Measurements from ENCODE around the gene SENP1.
A peak's percentile ranks its signal among the peaks of the same experiment; 100 is the strongest.
"Not testable (repeated sequence)": the region's sequence is repeated elsewhere in the genome, so short reads cannot be mapped to it uniquely, and the experiment has no call there.

SENP1 gene

DNA sequence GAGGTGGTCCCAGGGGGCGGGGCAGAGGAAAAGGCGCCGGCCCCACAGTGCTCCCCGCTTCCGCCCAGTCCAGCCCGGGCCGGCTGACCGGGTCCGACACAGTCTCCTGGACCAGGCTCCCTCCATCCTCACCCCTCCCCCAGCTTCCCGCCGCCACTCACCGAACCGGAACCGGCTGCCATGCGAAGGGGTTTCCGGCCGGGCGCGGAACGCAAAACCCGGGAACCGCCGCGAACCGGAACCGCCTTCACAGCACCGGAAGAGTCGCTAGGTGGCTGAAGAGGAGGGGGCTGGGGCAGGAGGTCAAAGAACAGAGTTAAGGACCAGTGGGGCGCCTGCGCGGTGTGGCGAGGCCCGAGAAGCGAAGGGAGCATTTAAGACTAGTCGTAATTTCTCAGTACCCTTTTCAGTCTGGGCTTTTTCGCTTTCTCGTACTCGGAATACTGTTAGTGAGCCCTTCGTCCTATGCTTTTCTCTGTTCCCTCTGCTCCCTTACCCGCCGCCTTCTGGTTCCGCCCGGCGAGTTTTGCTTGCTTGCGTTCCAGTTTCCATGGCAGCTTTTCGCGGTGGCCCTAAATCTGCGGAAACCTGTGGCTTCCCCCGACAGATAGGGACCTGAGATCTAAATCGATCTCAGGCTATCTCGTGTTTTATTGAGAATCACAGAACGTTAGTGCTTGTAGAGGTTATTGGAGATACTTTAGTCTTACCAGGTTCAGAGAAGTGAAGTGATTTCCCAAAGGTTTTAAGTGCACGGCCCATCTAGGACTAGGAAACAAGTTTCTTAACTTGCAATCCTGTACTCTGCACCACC is at the start of gene SENP1:
Gene SENP1 (minus strand): TSS at position 213 of the 814 bp plus-strand sequence. CDS start 4,607 bp downstream, outside the sequence.
- peak; percentile 69 to 70 for DNase-seq (ENCODE audit: low read depth in 2 of 2)

DNA sequence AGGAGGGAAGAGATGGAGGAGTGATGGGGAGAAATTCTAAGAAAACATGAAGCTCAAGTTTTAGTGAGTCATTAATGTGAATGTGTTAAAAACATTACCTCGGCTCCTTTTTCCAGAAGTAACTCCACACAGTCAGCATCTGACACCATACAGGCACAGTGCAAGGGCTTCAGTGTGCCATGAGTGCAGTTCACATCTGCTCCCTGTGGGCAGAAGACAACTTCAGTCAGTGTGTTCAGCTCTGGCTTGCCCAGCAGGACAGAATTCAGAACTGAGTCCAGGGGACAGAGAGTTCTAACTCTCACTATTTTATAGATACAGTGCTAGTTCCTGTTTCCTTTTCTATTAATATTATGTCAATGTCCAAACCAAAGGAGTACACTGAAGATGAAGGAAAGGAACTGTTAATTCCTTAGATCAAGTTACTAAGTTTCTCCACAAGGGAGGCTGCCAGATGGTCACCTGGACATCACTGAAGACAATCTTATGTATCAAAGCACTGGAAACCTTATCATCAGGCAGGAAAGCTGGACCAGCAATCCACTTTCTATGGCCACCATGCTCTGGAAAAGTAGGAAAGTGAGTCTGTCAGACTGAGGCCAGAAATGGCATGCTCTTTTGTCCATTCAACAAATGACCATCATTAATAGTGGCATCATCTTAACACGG is 45.4 kb upstream of the SENP1 start:
- no peak for DNase-seq (ENCODE audit: low read depth in 2 of 2)

DNA sequence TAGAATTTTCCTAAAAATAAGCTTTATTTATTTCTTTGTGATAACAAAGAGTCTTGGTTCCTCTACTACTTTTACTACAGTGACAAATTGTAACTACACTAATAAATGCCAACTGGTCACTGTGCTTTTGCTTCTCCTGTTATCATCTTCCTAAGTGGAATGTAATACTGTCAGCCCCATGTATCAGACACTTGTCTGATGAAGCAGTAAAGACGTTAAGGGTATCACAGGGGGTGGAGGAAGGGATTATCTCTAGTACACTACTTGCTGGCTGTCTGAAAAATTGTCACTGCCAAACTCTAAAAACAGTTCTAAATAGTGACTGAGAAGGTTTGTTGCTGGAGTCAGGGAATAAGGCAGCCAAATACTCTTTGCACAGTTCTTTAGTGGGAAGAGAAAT is 40.1 kb upstream of the SENP1 start:
- DNase-seq (ENCODE audit: low read depth in 2 of 2) = no peak

DNA sequence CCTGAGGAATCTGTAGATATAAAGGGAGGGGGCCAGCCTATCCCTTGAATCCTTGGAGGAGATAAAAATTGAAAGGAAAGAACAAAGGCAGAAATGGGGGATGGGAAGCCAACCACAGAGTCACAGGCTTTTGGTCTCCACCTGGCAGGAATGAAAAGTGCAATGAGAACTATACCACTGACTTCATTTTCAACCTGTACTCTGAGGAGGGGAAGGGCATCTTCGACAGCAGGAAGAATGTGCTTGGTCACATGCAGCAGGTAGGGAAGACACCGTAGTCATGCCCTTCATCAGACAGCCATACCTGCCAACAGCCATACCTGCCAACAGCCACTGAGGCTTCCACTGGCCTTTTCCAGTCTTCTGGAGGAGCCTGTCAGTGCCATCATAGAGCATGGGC is 38.0 kb upstream of the SENP1 start:
- DNase-seq (ENCODE audit: low read depth in 2 of 2) = no peak

DNA sequence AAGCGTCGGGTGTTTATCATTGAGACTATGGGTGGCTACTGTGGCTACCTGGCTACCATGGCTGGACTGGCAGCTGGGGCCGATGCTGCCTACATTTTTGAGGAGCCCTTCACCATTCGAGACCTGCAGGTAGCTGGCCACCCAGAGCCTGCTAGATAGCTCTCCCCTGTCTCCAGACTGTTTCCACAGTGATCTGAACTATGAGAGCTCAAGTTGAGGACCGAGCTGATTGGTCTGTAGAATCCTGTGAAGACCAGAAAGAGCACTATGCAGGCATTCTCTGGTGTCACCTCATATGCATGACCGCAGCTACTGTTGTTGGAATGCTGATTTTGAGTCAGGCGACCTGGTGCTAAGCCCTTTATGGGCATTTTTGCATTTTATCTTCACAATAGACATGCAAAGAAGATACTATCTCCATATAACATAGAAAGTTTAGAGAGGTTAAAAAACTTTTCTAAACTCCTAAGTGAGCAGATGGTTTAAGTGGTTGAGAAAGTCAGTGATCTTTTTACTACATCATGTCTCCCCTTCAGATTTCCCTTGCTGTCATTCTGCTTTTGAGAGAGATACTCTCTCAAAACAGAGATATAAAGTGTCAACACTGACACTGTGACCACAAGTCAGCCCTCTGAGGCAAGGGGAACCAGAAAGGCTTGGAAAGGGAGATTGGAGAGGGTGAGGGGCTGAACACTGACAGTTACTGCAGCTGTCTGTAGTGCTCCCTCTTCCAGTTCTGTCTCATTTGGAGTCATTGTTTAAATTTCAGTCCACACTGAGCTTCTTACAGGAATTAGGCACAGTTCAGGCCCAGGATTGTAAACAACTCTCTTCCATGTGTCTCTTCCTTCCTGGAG is 37.2 kb upstream of the SENP1 start:
- DNase-seq (ENCODE audit: low read depth in 2 of 2) = no peak

DNA sequence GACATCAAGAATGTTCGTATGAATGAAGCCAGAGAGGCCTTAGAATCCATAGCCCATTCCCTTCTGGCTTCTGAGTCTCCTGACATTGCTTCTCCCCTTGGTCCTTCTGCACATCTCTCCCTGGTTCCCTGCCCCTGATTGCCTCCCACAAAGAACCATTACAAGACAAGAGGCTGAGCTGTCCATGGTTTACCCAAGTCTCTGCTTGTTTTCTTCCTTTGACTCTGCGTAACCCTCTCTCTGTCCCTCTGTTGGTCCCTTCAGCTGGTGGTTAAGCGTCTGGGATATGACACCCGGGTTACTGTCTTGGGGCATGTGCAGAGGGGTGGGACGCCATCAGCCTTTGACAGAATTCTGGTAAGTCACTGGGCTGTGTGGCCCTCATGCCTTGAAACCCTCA is 29.1 kb upstream of the SENP1 start:
- no peak for DNase-seq (ENCODE audit: low read depth in 2 of 2)

DNA sequence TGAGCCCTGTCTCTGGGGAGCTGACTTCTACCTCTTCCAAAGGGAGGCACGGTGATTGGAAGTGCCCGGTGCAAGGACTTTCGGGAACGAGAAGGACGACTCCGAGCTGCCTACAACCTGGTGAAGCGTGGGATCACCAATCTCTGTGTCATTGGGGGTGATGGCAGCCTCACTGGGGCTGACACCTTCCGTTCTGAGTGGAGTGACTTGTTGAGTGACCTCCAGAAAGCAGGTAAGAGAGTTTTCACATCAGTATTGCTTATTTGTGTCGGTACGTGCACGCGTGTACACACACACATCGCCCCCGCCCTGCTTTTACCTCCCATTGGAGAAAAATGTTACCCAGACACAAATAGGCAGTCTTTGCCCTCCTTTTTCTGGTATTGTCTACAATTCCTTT is 26.9 kb upstream of the SENP1 start:
- no peak for DNase-seq (ENCODE audit: low read depth in 2 of 2)

DNA sequence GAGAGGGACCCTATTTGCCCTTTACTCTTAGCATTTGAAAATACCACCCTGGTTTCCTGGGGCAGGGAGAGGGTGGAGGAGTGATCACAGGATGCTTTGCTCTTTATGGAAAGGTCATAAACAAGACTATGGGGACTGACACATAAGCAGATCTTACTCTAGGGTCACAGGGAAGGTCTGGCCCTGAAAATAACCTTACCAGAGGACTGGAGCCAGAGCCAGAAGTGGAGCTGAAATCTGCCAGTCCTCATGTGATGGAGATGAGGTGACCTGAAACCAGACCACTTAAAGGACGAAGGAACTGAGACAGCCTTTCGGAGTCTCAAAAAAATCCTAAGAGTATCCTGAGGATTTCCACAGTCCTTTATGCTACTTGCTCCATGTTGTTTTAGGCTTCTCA is 25.6 kb upstream of the SENP1 start:
- DNase-seq (ENCODE audit: low read depth in 2 of 2) = no peak

DNA sequence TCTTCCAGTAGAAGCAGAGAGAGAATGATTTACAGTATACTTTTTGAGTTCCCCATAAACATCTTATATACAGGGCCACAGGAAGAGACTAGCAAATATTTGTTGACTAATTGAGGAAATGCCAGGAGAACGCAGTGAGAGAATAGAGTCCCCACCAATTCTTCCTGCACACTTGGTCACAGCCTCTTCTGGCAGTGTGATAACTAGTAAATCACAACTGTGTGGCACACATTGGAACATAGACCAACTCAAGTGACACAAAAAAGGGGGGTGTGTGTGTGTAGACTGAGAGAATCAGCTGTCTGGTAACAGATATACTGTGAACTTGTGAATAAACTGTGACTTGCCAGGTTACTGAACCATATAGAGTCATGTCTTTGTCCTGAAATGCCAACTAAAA is 23.5 kb upstream of the SENP1 start:
- DNase-seq (ENCODE audit: low read depth in 2 of 2) = no peak

DNA sequence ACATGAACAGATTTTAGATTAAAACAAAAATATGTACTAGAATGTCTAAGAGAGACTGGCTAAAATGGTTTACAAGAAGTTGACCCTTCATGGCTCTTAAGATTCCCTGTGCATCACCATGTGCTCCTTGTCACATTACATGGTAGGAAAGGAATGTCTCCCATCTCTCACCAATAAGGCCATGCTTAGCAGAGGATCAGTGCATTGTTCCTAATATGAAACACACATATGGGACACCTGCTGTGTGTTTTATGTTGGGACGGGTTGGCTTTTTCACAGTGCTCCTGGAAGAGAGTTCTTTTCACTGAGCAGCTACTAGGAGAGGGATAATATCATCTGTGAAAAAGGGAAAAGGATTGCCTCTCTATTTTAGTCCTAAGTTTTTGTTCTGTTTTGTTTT is 22.9 kb upstream of the SENP1 start:
- no peak for DNase-seq (ENCODE audit: low read depth in 2 of 2)

DNA sequence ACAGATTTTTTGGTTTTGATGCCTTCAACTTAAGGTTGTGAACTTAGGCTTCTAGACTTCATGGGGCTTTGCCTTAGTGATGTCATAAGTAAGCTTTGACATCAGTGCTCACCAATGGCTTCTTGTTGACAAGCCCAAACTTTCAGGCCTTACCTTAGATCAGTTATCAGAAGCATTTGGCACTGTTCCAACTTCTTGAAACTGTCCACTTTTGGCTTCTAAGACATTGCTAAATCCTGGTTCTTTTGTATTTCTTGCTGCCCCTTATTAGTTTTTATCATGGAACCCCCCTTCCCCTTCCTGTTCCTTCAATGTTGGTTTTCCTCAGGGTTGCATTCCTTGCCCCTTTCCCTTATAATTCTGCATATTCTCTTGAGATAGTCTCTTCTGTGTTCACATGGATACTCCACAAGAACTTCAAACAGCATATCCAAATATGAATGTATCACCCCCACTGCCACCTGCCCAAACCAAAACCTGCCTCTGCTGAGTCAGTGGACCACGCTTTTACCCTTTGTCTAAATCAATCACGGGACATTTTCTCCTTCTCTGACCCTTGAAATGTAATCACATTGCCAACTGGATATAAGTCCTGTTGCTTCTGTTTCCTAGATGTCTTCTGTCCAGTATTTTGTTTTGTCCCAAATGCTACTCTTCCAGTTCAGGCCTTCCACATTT is 21.2 kb upstream of the SENP1 start:
- DNase-seq (ENCODE audit: low read depth in 2 of 2) = no peak

DNA sequence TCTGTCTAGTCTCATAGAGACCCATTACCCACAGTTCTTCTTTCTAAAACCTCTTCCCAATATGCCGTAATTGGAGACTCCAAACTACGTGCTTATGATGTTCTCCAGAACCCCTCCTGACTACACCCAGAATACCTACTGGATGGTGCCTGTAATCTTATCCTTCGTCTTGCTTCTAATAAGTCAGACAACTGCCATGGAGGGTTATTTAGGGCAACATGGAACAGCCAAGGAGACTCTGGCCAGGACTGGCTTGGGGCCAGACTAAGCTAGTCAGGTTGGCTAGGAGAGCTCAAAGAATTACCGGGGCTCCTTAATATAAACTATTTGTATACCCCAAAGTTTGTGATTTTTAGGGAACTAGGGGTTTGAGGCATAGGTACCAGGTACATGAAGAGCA is 20.1 kb upstream of the SENP1 start:
- no peak for DNase-seq (ENCODE audit: low read depth in 2 of 2)

DNA sequence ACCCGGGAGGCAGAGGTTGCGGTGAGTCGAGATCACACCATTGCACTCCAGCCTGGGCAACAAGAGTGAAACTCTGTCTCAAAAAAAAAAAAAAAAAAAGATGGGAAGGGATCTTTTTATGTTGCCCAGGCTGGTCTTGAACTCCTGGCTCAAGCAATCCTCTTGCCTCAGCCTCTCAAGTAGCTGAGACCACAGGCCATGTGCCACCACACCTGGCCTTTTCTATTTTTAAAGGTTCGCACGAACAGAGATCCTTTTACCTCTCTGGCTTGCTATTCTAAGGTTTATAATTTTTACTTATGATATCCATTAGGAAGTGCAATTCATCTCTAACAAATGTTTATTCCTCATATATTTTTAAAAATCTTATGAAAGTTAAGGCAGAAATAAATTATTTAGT is 19.7 kb upstream of the SENP1 start:
- not testable (repeated sequence) for DNase-seq (ENCODE audit: low read depth in 2 of 2)

DNA sequence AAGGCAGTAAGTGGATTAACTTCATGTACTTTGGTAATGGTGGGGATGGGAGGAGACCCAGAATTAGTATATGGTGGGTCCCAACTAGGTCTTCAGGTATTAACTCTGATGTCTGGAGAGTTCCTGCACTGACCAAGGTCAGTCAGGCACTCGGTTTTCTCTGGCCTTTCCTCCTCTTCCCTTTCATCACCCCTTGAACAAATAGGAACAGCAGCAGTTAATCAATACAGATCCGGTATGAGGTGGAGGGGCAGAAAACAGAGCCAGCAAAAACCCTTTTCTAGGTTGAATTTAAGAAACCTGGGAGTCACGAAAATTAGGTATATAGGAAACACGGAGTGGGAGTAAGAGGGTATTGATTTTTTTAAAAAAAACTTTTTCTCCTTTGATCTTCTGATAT is 17.3 kb upstream of the SENP1 start:
- no peak for DNase-seq (ENCODE audit: low read depth in 2 of 2)

DNA sequence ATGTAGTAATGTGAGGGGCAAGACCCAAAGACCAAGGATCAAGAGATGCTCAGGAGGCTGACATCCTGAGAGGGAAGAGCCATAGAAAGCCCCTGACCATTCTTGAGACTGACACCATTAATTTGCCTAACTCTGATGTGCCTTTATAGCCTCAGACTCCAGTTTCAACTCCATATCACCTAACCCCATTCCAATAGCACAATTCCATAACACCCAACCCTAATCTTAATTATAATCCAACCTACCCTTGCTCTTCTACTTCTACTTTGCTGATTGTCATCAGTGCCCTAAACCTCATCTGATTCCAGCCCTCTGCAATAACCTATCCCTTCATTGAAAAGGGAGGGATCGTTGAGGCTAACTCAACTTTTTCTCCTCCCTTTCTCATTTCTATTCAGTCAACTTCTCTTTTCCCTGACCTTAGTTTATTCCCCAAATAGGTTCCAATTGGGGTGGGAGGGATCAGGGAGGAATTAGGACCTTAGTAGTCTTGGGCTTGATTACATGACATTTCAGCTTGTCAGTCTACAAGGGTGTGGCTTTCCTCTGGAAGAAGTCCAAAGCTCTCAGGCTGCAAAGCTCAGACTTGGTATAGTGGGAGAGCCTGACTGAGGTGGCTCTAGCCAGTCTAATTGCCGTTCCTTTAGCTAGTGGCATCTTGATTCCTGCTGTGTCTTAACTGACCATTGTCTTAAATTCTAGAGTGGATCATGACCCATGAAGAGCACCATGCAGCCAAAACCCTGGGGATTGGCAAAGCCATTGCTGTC is 16.4 kb upstream of the SENP1 start:
- DNase-seq (ENCODE audit: low read depth in 2 of 2) = no peak

DNA sequence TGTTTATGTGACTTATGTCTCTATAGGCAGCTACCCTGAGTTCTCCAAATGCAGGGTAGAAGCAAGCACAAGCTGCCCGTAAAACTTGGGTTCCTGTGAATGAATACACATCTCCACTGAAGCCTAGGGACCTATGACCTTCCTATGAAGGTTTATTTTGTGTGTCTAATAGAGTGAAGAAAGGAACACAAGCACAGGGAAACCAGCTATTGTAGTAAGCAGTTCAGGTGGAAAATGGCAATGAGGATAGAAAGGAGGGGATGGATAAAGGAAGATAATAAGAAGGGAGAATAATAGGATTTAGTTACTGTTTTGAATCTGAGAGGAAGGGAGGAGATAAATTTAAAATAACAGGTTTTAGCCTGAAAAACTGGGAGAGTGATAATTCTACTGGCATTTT is 15.6 kb upstream of the SENP1 start:
- no peak for DNase-seq (ENCODE audit: low read depth in 2 of 2)

DNA sequence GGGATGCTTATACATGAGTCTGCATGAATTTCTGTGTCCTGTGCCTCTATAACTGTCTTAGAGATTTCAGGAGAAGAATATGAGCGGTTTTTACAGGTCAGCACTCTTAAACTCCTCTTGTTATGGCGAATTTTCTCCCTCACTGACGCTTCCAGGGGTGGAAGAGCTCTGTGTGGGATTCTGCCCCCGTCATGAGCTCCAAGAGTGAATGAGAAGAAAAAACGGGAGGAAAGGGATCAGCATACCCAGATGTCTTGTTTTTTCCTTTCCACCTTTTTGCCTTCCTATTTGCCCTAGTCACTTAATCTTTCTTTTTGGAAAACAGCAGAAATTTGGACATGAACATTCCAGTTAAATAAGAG is 13.9 kb upstream of the SENP1 start:
- DNase-seq (ENCODE audit: low read depth in 2 of 2) = no peak

DNA sequence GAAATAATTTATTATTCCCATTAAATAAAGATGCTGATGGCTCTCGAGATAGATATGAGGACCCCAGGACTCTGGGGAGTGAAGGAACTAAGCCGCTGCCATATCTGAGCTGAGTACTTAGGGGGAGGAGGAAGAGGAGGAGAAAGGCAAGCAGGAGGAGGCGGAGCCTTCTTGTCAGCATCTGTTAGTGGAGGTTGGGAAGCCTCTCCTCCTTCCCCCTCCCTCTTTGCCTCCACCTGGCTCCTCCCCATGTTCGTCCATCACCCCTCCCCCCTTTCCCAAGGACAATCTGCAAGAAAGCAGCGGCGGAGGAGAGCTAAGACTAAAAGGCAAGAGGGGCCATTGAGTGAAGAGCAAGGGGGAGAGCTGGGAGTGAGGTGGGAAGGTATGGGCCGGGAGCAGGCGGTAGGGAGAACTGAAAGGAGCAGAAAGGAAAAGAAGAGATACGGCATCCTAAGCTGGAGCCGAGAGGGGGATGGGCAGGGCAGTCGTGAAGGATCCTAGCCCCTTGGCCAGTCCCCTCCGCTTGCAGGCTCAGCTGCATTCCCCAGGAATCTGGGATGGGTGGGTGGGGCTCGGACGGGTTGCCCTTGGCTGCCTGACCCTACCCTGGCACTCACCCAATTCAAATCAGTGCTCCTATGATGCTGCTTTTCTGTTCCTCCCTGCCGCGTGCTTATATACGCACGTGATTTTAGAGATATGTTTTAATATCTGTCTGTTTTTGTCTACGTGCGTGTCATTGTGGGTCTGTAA is 13.4 kb upstream of the SENP1 start, which contains the start of gene PFKM:
Gene PFKM (plus strand): TSS at position 287 of the 756 bp plus-strand sequence. CDS start 3,411 bp downstream, outside the sequence.
- DNase-seq (ENCODE audit: low read depth in 2 of 2) = peak; percentile 71 to 72

DNA sequence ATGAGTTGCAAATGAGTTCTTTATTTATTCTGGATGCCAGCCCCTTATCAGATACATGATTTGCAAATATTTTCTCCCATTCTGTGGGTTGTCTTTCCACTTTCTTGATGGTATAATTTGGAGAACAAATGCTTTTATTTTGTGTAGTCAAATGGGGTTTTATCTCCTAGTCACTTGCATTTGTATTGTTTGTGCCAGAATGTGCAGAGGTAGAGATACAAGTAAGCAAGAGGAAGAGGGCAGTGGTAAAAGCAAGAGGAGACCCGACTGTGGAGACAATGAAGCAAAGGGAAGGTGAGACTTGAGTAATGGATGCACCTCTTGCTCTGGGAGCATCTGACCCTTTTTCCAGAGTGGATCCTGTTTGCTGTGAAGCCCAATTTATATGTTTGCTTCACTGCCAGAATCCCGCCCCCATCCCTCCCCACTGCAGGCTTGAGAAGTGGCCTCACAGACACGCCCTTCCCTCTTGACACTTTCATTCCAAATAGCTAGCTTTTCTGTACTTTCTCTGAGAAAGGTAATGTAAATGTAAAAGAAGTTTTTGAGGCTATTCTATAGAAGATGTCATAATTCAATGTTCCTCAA is 12.5 kb upstream of the SENP1 start:
- no peak for DNase-seq (ENCODE audit: low read depth in 2 of 2)

DNA sequence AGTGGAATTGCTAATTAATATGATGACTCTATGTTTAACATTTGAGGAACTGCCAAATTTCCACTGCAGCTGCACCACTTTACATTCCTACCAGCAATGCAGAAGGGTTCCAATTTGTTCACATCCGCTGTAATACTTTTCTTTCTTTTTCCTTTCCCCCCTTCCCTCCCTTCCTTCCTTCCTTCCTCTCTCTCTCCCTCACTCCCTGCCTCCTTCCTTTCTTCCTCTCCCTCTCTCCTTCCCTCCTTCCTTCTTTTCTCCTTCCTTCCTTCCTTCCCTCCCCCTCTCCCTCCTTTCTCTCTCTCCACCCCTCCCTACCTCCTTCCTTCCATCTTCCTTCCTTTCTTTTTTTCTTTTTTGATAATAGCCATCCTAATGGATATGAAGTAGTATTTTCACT is 10.1 kb upstream of the SENP1 start:
- DNase-seq (ENCODE audit: low read depth in 2 of 2) = no peak
